WTC11 (cell line): Measurements from ENCODE around the gene PDE11A. TPM values are rescaled to one million over a fixed set of nuclear protein-coding genes. Genes with fewer than 3 reads are reported as not detected.

ENCODE experiments used
- ATAC-seq: fragments of 200-7000 bp; cut with Tn5 transposase; 2 replicates; pipeline ENCODE4 v1.10.0; 2021; ENCODE audit warnings: mild to moderate bottlenecking, moderate library complexity
- CTCF ChIA-PET: fragments of 300-600 bp; sonication (Branson Sonifier 250); formaldehyde crosslinking; loops from one replicate; lab custom pipeline; 2021; ENCODE audit warnings: antibody characterized with exemption; lab: Charles Lee
- POLR2A ChIA-PET: fragments of 350-600 bp; sonication (Branson Sonifier 250); formaldehyde crosslinking; loops from one replicate; lab custom pipeline; 2021; ENCODE audit warnings: antibody characterized with exemption; lab: Charles Lee
- DNase-seq: peaks from one replicate; pipeline ENCODE4 v3.0.0; 2021; ENCODE audit warnings: low spot score
- H3K27ac Mint-ChIP-seq: 2 replicates; pipeline ENCODE4 v1.8.0; 2021; ENCODE audit warnings: mixed read lengths
- H3K27me3 Mint-ChIP-seq: 2 replicates; pipeline ENCODE4 v1.8.0; 2021; ENCODE audit warnings: low read depth, mild to moderate bottlenecking, moderate library complexity, mixed read lengths
- H3K36me3 Mint-ChIP-seq: 2 replicates; pipeline ENCODE4 v1.8.0; 2021; ENCODE audit warnings: mixed read lengths
- H3K4me1 Mint-ChIP-seq: 2 replicates; pipeline ENCODE4 v1.8.0; 2022; ENCODE audit warnings: mixed read lengths
- H3K4me3 Mint-ChIP-seq: 2 replicates; pipeline ENCODE4 v1.8.0; 2021; ENCODE audit warnings: mild to moderate bottlenecking, moderate library complexity, mixed read lengths
- H3K9me3 Mint-ChIP-seq: 2 replicates; pipeline ENCODE4 v1.8.0; 2021; ENCODE audit warnings: mixed read lengths
- ATF1 ChIP-seq: sonication (generic); formaldehyde crosslinking; IDR thresholded peaks from 2 replicates; pipeline ENCODE4 v1.8.1; 2023; ENCODE audit warnings: mild to moderate bottlenecking, moderate library complexity, missing genetic modification reagents
- KAT7 ChIP-seq: sonication (generic); formaldehyde crosslinking; IDR thresholded peaks from 2 replicates; pipeline ENCODE4 v1.8.1; 2023; ENCODE audit warnings: missing genetic modification reagents, mild to moderate bottlenecking, borderline replicate concordance
- SMAD3 ChIP-seq: sonication (generic); formaldehyde crosslinking; IDR thresholded peaks from 2 replicates; pipeline ENCODE4 v1.8.0; 2022; ENCODE audit warnings: missing genetic modification reagents, mild to moderate bottlenecking, borderline replicate concordance
- SOX15 ChIP-seq: fragments of 250-450 bp; sonication (Bioruptor Pico); IDR thresholded peaks from 2 replicates; pipeline ENCODE4 v1.9.0; 2021; ENCODE audit warnings: mild to moderate bottlenecking
- ZNF138 ChIP-seq: sonication (generic); formaldehyde crosslinking; conservative IDR thresholded peaks from 2 replicates; pipeline ENCODE4 v1.8.1; 2022; ENCODE audit warnings: mild to moderate bottlenecking, moderate library complexity, missing genetic modification reagents
- total RNA-seq: library from RNA; stranded (reverse); gene quantifications from 3 replicates; pipeline ENCODE4 v1.2.3, GENCODE V29; 2021
- TF ChIP-seq, protein P1 (sequence below): sonication (generic); formaldehyde crosslinking; IDR thresholded peaks from 2 replicates; pipeline ENCODE4 v1.8.1; 2023; ENCODE audit warnings: mild to moderate bottlenecking, missing genetic modification reagents
- TF ChIP-seq, protein P2 (sequence below): sonication (generic); formaldehyde crosslinking; IDR thresholded peaks from 2 replicates; pipeline ENCODE4 v1.8.0; 2023; ENCODE audit warnings: missing genetic modification reagents, mild to moderate bottlenecking, borderline replicate concordance
- TF ChIP-seq, protein P3 (sequence below): fragments of 250-450 bp; sonication (Bioruptor Pico); IDR thresholded peaks from 2 replicates; pipeline ENCODE4 v1.9.0; 2021; ENCODE audit warnings: mild to moderate bottlenecking
- TF ChIP-seq, protein P4 (sequence below): sonication (generic); formaldehyde crosslinking; IDR thresholded peaks from 2 replicates; pipeline ENCODE4 v1.8.0; 2022; ENCODE audit warnings: mild to moderate bottlenecking, missing genetic modification reagents
- TF ChIP-seq, protein P5 (sequence below): sonication (generic); formaldehyde crosslinking; IDR thresholded peaks from 2 replicates; pipeline ENCODE4 v1.8.0; 2022; ENCODE audit warnings: mild to moderate bottlenecking, missing genetic modification reagents
- TF ChIP-seq, protein P6 (sequence below): sonication (generic); formaldehyde crosslinking; IDR thresholded peaks from 2 replicates; pipeline ENCODE4 v1.8.0; 2023; ENCODE audit warnings: missing genetic modification reagents
- TF ChIP-seq, protein P7 (sequence below): sonication (generic); formaldehyde crosslinking; IDR thresholded peaks from 2 replicates; pipeline ENCODE4 v1.8.1; 2022; ENCODE audit warnings: low read depth, mild to moderate bottlenecking, moderate library complexity, missing genetic modification reagents, borderline replicate concordance

The PDE11A gene
- total RNA-seq, 1 experiment from 2014 or later, result 0.13 TPM

DNA sequence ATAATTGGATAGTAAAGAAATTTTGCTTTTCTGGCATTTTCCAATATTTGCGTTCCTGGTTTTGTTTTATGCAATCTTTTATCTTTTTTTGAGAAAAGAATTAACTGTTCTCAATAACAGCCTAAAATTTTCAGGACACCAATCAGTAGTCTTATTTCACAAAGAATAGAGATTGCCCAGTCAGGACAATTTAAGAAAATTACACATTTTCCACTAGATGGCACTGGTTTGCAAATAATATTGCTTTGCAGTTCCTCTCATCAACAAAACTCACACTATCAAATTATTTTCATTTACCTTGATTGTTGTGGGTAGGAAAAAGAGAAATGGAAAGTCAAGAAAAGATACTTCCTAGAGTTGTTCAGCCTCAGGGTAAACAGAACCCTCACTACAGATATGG lies 37.2 kb upstream of the PDE11A start:
- H3K4me1 Mint-ChIP-seq, result peaks cover 8% of the 10 kb centered on the region; the same call in 1 of the 2 replicates
- ATAC-seq, result no peak
- no peak for DNase-seq
- ChIA-PET POLR2A (no interaction called here), CTCF (interaction anchor here (3.8 kb wide), 1 partner anchor 304 kb away, joined by 55 read pairs; no protein-coding TSS in a partner anchor)
- no peaks in the 10 kb centered on the region for H3K36me3 Mint-ChIP-seq
- no peak overlapping the region for H3K4me3 Mint-ChIP-seq
- no peaks in the 10 kb centered on the region for H3K9me3 Mint-ChIP-seq
- TF ChIP-seq, protein P1, sequence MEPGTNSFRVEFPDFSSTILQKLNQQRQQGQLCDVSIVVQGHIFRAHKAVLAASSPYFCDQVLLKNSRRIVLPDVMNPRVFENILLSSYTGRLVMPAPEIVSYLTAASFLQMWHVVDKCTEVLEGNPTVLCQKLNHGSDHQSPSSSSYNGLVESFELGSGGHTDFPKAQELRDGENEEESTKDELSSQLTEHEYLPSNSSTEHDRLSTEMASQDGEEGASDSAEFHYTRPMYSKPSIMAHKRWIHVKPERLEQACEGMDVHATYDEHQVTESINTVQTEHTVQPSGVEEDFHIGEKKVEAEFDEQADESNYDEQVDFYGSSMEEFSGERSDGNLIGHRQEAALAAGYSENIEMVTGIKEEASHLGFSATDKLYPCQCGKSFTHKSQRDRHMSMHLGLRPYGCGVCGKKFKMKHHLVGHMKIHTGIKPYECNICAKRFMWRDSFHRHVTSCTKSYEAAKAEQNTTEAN, result no peak
- TF ChIP-seq SMAD3 (CRISPR knock-in tag), result no peak
- TF ChIP-seq, protein P2, sequence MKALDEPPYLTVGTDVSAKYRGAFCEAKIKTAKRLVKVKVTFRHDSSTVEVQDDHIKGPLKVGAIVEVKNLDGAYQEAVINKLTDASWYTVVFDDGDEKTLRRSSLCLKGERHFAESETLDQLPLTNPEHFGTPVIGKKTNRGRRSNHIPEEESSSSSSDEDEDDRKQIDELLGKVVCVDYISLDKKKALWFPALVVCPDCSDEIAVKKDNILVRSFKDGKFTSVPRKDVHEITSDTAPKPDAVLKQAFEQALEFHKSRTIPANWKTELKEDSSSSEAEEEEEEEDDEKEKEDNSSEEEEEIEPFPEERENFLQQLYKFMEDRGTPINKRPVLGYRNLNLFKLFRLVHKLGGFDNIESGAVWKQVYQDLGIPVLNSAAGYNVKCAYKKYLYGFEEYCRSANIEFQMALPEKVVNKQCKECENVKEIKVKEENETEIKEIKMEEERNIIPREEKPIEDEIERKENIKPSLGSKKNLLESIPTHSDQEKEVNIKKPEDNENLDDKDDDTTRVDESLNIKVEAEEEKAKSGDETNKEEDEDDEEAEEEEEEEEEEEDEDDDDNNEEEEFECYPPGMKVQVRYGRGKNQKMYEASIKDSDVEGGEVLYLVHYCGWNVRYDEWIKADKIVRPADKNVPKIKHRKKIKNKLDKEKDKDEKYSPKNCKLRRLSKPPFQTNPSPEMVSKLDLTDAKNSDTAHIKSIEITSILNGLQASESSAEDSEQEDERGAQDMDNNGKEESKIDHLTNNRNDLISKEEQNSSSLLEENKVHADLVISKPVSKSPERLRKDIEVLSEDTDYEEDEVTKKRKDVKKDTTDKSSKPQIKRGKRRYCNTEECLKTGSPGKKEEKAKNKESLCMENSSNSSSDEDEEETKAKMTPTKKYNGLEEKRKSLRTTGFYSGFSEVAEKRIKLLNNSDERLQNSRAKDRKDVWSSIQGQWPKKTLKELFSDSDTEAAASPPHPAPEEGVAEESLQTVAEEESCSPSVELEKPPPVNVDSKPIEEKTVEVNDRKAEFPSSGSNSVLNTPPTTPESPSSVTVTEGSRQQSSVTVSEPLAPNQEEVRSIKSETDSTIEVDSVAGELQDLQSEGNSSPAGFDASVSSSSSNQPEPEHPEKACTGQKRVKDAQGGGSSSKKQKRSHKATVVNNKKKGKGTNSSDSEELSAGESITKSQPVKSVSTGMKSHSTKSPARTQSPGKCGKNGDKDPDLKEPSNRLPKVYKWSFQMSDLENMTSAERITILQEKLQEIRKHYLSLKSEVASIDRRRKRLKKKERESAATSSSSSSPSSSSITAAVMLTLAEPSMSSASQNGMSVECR (CRISPR knock-in tag), result no peak
- TF ChIP-seq, protein P3, sequence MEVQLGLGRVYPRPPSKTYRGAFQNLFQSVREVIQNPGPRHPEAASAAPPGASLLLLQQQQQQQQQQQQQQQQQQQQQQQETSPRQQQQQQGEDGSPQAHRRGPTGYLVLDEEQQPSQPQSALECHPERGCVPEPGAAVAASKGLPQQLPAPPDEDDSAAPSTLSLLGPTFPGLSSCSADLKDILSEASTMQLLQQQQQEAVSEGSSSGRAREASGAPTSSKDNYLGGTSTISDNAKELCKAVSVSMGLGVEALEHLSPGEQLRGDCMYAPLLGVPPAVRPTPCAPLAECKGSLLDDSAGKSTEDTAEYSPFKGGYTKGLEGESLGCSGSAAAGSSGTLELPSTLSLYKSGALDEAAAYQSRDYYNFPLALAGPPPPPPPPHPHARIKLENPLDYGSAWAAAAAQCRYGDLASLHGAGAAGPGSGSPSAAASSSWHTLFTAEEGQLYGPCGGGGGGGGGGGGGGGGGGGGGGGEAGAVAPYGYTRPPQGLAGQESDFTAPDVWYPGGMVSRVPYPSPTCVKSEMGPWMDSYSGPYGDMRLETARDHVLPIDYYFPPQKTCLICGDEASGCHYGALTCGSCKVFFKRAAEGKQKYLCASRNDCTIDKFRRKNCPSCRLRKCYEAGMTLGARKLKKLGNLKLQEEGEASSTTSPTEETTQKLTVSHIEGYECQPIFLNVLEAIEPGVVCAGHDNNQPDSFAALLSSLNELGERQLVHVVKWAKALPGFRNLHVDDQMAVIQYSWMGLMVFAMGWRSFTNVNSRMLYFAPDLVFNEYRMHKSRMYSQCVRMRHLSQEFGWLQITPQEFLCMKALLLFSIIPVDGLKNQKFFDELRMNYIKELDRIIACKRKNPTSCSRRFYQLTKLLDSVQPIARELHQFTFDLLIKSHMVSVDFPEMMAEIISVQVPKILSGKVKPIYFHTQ (CRISPR knock-in tag), result no peak
- TF ChIP-seq ZNF138 (CRISPR knock-in tag), result no peak
- TF ChIP-seq ATF1 (CRISPR knock-in tag), result no peak
- TF ChIP-seq, protein P4, sequence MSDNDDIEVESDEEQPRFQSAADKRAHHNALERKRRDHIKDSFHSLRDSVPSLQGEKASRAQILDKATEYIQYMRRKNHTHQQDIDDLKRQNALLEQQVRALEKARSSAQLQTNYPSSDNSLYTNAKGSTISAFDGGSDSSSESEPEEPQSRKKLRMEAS, result no peak
- TF ChIP-seq, protein P5, sequence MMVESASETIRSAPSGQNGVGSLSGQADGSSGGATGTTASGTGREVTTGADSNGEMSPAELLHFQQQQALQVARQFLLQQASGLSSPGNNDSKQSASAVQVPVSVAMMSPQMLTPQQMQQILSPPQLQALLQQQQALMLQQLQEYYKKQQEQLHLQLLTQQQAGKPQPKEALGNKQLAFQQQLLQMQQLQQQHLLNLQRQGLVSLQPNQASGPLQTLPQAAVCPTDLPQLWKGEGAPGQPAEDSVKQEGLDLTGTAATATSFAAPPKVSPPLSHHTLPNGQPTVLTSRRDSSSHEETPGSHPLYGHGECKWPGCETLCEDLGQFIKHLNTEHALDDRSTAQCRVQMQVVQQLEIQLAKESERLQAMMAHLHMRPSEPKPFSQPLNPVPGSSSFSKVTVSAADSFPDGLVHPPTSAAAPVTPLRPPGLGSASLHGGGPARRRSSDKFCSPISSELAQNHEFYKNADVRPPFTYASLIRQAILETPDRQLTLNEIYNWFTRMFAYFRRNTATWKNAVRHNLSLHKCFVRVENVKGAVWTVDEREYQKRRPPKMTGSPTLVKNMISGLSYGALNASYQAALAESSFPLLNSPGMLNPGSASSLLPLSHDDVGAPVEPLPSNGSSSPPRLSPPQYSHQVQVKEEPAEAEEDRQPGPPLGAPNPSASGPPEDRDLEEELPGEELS (CRISPR knock-in tag), result no peak
- TF ChIP-seq, protein P6, sequence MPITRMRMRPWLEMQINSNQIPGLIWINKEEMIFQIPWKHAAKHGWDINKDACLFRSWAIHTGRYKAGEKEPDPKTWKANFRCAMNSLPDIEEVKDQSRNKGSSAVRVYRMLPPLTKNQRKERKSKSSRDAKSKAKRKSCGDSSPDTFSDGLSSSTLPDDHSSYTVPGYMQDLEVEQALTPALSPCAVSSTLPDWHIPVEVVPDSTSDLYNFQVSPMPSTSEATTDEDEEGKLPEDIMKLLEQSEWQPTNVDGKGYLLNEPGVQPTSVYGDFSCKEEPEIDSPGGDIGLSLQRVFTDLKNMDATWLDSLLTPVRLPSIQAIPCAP, result no peak
- TF ChIP-seq KAT7 (CRISPR knock-in tag), result no peak
- no peak for TF ChIP-seq SOX15 (CRISPR knock-in tag)
- TF ChIP-seq, protein P7, sequence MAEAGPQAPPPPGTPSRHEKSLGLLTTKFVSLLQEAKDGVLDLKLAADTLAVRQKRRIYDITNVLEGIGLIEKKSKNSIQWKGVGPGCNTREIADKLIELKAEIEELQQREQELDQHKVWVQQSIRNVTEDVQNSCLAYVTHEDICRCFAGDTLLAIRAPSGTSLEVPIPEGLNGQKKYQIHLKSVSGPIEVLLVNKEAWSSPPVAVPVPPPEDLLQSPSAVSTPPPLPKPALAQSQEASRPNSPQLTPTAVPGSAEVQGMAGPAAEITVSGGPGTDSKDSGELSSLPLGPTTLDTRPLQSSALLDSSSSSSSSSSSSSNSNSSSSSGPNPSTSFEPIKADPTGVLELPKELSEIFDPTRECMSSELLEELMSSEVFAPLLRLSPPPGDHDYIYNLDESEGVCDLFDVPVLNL (CRISPR knock-in tag), result no peak
- H3K27me3 Mint-ChIP-seq, result no peaks in the 10 kb centered on the region; the same call in 1 of the 2 replicates
- H3K27ac Mint-ChIP-seq, result no peak overlapping the region
